Adrenal gland (tissue), 12 donors: Measurements from ENCODE around the gene CHST11. TPM values are rescaled to one million over a fixed set of nuclear protein-coding genes. Genes with fewer than 3 reads are reported as not detected.

Experiments used
- DNase-seq, 7 donors: peaks; one replicate each; pipeline ENCODE4 v3.0.0-alpha.2; 2019 to 2020
- H3K27ac ChIP-seq, 5 donors: fragments of 200-600 bp; sonication (generic) in 4 of 5; 1 replicate in 3 of 5; 2 replicates in 2 of 5; pipeline versions ENCODE4 v1.5.1 to v1.8.0; 2016 to 2020; ENCODE audit warnings: mild to moderate bottlenecking in 1 of 5
- H3K27me3 ChIP-seq: fragments of 200-600 bp; 2 replicates; pipeline ENCODE4 v1.8.0; 2021
- H3K36me3 ChIP-seq, 2 donors: fragments of 200-600 bp; replicated peaks in 1 of 2; 1 replicate in 1 of 2; 2 replicates in 1 of 2; pipeline versions ENCODE4 v1.5.1 to v1.8.0; 2018 to 2022
- H3K4me1 ChIP-seq, 2 donors: fragments of 200-600 bp; replicated peaks in 1 of 2; 1 replicate in 1 of 2; 2 replicates in 1 of 2; pipeline versions ENCODE4 v1.5.1 to v1.8.0; 2018 to 2021
- H3K4me3 ChIP-seq, 4 donors: fragments of 200-600 bp; sonication (generic) in 3 of 4; one replicate each; pipeline ENCODE4 v1.5.1; 2016 to 2018
- H3K9me3 ChIP-seq, 3 donors: fragments of 200-600 bp; sonication (generic) in 1 of 3; replicated peaks in 1 of 3; 1 replicate in 2 of 3; 2 replicates in 1 of 3; pipeline versions ENCODE4 v1.5.1 to v1.8.0; 2016 to 2021
- CTCF ChIP-seq, 6 experiments: fragments of 450-650 bp in 4 of 6; fragments of 200-600 bp in 2 of 6; sonication (generic) in 1 of 6; IDR thresholded peaks; 1 replicate in 5 of 6; 2 replicates in 1 of 6; pipeline versions ENCODE4 v1.5.1 to v1.8.0; 2016 to 2021; ENCODE audit warnings: antibody characterized with exemption in 6 of 6, mild to moderate bottlenecking in 2 of 6, moderate library complexity in 1 of 6
- POLR2A ChIP-seq, 2 donors: fragments of 450-650 bp; IDR thresholded peaks; one replicate each; pipeline ENCODE4 v1.6.1; 2017; ENCODE audit warnings: antibody characterized with exemption in 2 of 2, mild to moderate bottlenecking in 2 of 2, moderate library complexity in 1 of 2
- WGBS, 4 donors: extraction: QIAGEN DNeasy Blood & Tissue Kit in 2 of 4; methylation state at CpG; one replicate each; pipeline versions ENCODE4 v1.1.5 to v1.1.7; 2013 to 2017; 5-methylcytosine and 5-hydroxymethylcytosine counted together
- intact Hi-C, 2 donors: fragments of 100-400 bp; cut with DNase I; formaldehyde crosslinking; loops; one replicate each; pipeline versions ENCODE4 v1.14.1 to v1.15.0; 2022 to 2023
- polyA plus RNA-seq, 3 donors: library from polyadenylated mRNA; stranded (reverse); fragments of 200-250 nt in 2 of 3; fragments of 350-450 nt in 1 of 3; fragmentation: Illumina TruSeq in 1 of 3; extraction: RNeasy Lipid Tissue Mini Kit (QIAGEN cat#74804) in 1 of 3; gene quantifications; one replicate each; pipeline ENCODE4 v1.2.3, GENCODE V29; 2013 to 2014
- total RNA-seq, 9 donors: library from RNA; depleted of rRNA in 4 of 9; stranded (reverse); fragments of >200 nt in 4 of 9; fragments of 120-200 nt in 1 of 9; fragmentation: NEBNext Ultra II Directional in 1 of 9; extraction: Animal tissue kit (Norgen Biotek cat#: 25700) in 1 of 9; gene quantifications; one replicate each; pipeline versions ENCODE4 v1.1.0 to v1.2.4, GENCODE V29; 2013 to 2023
- donor health status: healthy with polysubstance abuse.
- donor health status: Bipolar disorder and iron deficiency.
- donor health status: DM: yes; HTN: yes; CAD: no.
- donor health status: DM: no; HTN: no; CAD: no.
- donor health status: DM: no; HTN: no; CAD: no.
- donor health status: DM: yes; HTN: yes; CAD: no.

Gene CHST11
- total and polyA plus RNA-seq, 12 donors, result 6.2 to 95.1 (median 29.8) TPM

- Histone ChIP-seq H3K4me3 (no peak overlapping the region), H3K9me3 (no peaks in the 10 kb centered on the region), H3K27ac (no peak overlapping the region), H3K27me3 (no peaks in the 10 kb centered on the region), H3K36me3 (no peaks in the 10 kb centered on the region), H3K4me1 (no peaks in the 10 kb centered on the region)
- TF ChIP-seq POLR2A (IDR thresholded peaks at IDR 0.05), result no peak
- no peak for TF ChIP-seq CTCF (IDR thresholded peaks at IDR 0.05)
- WGBS, 4 donors, result 93 to 99% (median 95%) methylated on average over 8 of the region's 8 CpGs
- DNase-seq, result no peak
- intact Hi-C loops, result no loop called here
These were observed 246.6 kb downstream of the CHST11 start for GRCh38 chr12:104703372-104703771.

GRCh38 chr12:104704224-104704779 is 247.6 kb downstream of the CHST11 start:
- intact Hi-C loops, result no loop called here
- H3K9me3 ChIP-seq, result no peaks in the 10 kb centered on the region

GRCh38 chr12:104707194-104707593 is 250.4 kb downstream of the CHST11 start:
- no peaks in the 10 kb centered on the region for H3K27me3 ChIP-seq
- 45 to 60% (median 50%) methylated on average over 5 of the region's 5 CpGs for WGBS, 4 donors
- no peak for DNase-seq
- no peak for TF ChIP-seq POLR2A (IDR thresholded peaks at IDR 0.05)
- TF ChIP-seq CTCF (IDR thresholded peaks at IDR 0.05), result no peak
- H3K27ac ChIP-seq, result no peak overlapping the region
- intact Hi-C loops, result no loop called here
- H3K4me1 ChIP-seq, result peaks cover 0 to 19% of the 10 kb centered on the region in 2 donors
- H3K36me3 ChIP-seq, result no peaks in the 10 kb centered on the region
- no peaks in the 10 kb centered on the region for H3K9me3 ChIP-seq
- H3K4me3 ChIP-seq, result no peak overlapping the region

More at GRCh38 chr12:104704224-104704779, 247.6 kb downstream of the CHST11 start:
- no peak for TF ChIP-seq CTCF (IDR thresholded peaks at IDR 0.05)
- no peak for TF ChIP-seq POLR2A (IDR thresholded peaks at IDR 0.05)
- Histone ChIP-seq H3K27ac (no peak overlapping the region), H3K4me3 (no peak overlapping the region), H3K4me1 (no peaks in the 10 kb centered on the region), H3K36me3 (no peaks in the 10 kb centered on the region), H3K27me3 (no peaks in the 10 kb centered on the region)
- DNase-seq, result no peak
- WGBS, 4 donors, result 74 to 89% (median 85%) methylated on average over 6 to 7 of the region's 7 CpGs

- no peak for DNase-seq
- no peak for TF ChIP-seq CTCF (IDR thresholded peaks at IDR 0.05)
- TF ChIP-seq POLR2A (IDR thresholded peaks at IDR 0.05), result no peak
- Histone ChIP-seq H3K36me3 (no peaks in the 10 kb centered on the region), H3K4me1 (peaks cover 0 to 19% of the 10 kb centered on the region in 2 donors), H3K9me3 (no peaks in the 10 kb centered on the region), H3K4me3 (no peak overlapping the region), H3K27ac (no peak overlapping the region), H3K27me3 (no peaks in the 10 kb centered on the region)
- intact Hi-C loops, result no loop called here
- 86 to 93% (median 91%) methylated on average over 4 to 9 of the region's 9 CpGs for WGBS, 4 donors
These were observed 251.2 kb downstream of the CHST11 start for GRCh38 chr12:104707794-104708558.
